ENCODE data around the gene KRT15. TPM values are rescaled to one million over a fixed set of nuclear protein-coding genes. Genes with fewer than 3 reads are reported as not detected.

The KRT15 gene
- total RNA-seq: not detected

DNA sequence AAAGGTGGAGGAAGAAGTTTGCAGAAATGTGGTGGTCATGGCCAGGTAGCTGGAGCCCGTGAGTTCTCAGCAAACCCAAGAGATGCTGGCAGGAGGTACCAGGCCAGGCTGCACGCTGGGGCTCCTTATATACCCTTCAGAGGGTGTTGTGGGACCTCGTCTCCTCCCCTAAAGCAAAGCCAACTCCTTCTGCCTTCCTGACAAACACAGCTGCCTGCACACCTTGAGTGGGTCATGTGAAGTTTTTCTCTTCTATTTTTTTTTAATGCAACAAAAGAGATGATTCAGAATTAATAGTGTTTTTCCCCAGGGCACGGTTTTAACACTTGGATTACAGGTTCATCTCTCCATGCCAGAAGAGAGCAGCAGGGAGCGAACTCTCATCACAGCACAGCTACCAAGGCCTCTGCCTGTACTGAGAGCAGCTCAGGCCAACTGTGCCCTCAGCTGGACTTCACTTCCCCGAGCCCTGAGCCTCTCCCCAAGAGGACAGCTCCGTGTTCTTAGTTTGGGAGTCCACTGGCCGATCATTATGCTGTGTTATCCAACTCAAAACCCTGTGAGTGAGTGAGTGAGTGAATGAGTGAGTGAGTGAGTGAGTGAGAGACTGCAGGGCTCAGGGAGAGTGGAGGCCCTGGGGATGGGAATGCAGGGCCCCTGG is at the start of gene KRT15:
Gene KRT15, minus strand, starts transcription at position 102 of the 661 bp plus-strand sequence. Its CDS starts 63 bp downstream, at position 39.
- DNase-seq: no peak
- Mint-ChIP-seq H3K27ac (no peak within 1 kb of the TSS), H3K27me3 (no peaks in the 10 kb centered on the region), H3K9me3 (no peaks in the 10 kb centered on the region), H3K4me1 (no peaks in the 10 kb centered on the region), H3K36me3 (no peaks in the 10 kb centered on the region), H3K4me3 (no peak within 1 kb of the TSS)

DNA sequence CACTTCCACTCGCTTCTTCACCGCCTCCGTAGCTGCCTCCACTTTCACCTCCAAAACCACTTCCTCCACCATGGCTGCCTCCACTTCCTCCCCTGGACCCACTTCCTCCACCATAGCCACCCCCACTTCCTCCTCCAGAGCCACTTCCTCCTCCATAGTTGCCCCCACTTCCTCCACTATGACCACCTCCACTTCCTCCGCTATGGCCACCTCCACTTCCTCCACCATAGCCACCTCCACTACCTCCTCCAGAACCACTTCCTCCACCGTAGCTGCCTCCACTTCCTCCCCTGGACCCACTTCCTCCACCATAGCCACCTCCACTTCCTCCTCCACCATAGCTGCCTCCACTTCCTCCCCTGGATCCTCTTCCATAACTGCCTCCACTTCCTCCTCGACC is 48.6 kb upstream of the KRT15 start:
- no peak for DNase-seq
- H3K9me3 Mint-ChIP-seq: peaks cover 12% of the 10 kb centered on the region
- peak overlapping the region; percentile 26 for H3K4me3 Mint-ChIP-seq
- peaks cover 6% of the 10 kb centered on the region for H3K36me3 Mint-ChIP-seq
- H3K27me3 Mint-ChIP-seq: peaks cover 48% of the 10 kb centered on the region
- H3K4me1 Mint-ChIP-seq: peaks cover 10% of the 10 kb centered on the region
- peak overlapping the region; percentile 75 for H3K27ac Mint-ChIP-seq

DNA sequence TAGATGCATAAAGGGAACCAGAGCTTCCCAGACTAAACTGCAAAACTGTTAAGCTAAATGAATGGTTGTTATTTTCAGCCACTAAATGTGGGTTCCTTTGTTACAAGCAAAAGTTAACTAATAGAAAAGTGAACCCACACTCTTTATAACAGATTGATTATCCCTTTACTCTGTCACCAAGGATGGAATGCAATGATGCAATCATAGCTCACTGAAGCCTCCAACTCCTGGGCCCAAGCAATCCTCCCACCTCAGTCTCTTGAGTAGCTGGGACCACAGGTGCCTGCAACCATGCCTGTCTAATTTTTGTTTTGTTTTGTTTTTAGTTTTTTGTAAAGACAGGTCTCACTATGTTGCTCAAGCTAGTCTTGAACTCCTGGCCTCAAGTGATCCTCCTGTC is 46.6 kb upstream of the KRT15 start:
- peaks cover 6% of the 10 kb centered on the region for H3K36me3 Mint-ChIP-seq
- peaks cover 10% of the 10 kb centered on the region for H3K4me1 Mint-ChIP-seq
- H3K27me3 Mint-ChIP-seq: peaks cover 50% of the 10 kb centered on the region
- DNase-seq: no peak
- H3K27ac Mint-ChIP-seq: no peak overlapping the region
- no peak overlapping the region for H3K4me3 Mint-ChIP-seq
- H3K9me3 Mint-ChIP-seq: peaks cover 12% of the 10 kb centered on the region

DNA sequence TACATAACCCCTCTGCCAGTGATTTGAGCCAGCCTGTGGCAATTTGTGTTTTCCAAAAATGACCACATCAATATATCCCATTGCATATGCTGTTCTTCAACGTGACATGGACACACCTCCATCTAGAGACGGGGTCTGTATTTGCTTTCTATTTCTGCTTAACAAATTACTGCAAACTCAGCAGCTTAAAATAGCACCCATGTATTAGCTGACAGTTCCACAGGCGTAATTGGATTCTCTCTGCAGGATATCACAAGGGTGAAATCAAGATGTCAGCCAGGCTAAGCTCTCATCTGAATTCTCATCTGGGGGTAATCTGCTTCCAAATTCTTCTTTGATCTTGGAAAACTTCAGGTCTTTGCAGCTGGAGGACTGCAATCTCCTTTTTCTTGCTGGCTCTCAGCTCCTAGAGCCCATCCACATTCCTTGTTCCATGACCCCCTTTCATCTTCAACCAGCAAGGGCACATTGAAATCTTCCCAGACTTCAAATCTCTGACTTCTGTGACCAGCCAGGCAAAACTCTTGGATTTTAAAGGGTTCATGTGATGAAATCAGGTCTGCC is 45.0 kb upstream of the KRT15 start:
- peaks cover 6% of the 10 kb centered on the region for H3K36me3 Mint-ChIP-seq
- H3K9me3 Mint-ChIP-seq: peaks cover 12% of the 10 kb centered on the region
- H3K4me3 Mint-ChIP-seq: no peak overlapping the region
- peaks cover 10% of the 10 kb centered on the region for H3K4me1 Mint-ChIP-seq
- H3K27ac Mint-ChIP-seq: no peak overlapping the region
- H3K27me3 Mint-ChIP-seq: peaks cover 53% of the 10 kb centered on the region
- no peak for DNase-seq

DNA sequence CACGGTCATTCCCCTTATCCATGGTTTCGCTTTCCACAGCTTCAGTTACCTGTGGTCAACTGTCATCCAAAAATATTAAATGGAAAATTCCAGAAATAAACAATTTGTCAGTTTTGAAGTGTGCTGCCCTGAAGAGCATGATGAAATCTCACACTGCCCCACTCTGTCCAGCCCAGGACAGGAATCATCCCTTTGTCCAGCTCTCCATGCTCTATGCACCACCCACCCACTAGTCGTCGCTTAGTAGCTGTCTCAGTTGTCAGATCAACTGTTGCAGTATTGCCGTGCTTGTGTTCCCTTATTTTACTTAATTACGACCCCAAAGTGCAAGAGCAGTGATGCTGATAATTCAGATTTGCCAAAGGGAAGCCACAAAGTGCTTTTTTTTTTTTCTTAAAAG is 42.9 kb upstream of the KRT15 start:
- Mint-ChIP-seq H3K9me3 (no peaks in the 10 kb centered on the region), H3K36me3 (no peaks in the 10 kb centered on the region), H3K27me3 (peaks cover 64% of the 10 kb centered on the region), H3K4me3 (no peak overlapping the region), H3K27ac (no peak overlapping the region), H3K4me1 (peaks cover 2% of the 10 kb centered on the region)
- no peak for DNase-seq

DNA sequence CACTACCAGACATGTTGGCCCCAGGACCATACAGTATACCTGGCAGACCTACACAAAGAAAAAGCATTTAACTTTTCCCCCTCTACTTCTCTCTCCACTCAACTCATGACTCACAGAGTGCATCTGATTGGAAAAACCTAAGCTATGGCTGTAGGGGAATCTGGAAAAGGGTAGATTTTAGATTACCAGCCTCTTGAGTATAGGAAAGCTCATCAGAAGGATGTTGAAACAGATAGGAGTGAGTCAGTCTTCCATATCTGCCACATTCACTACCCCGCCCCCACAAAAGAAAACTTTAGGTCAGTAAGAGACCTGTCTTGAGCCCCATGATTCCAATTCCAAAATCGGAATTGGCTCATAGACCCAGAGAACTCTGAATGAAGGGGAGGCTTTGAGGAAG is 40.9 kb upstream of the KRT15 start:
- no peaks in the 10 kb centered on the region for H3K4me1 Mint-ChIP-seq
- H3K9me3 Mint-ChIP-seq: no peaks in the 10 kb centered on the region
- H3K27ac Mint-ChIP-seq: no peak overlapping the region
- DNase-seq: no peak
- peaks cover 59% of the 10 kb centered on the region for H3K27me3 Mint-ChIP-seq
- H3K36me3 Mint-ChIP-seq: no peaks in the 10 kb centered on the region
- H3K4me3 Mint-ChIP-seq: no peak overlapping the region

DNA sequence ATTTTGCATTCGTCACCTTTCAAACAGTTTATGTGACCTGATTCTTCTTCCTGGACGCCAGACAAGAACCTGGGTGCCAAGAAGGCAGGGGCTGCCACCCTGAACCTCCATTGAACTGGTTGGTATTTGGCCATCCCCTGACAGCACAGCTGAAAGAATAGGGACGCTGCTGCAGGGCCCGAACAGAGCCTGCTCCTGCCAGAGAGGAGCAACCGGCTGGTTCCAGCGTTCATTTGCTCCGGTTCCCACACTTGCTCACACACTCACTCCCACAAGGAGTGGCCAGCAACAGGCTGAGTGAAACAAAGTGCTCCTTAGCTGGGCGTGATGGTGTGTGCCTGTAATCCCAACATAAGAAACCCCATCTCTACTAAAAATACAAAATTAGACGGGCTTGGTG is 38.2 kb upstream of the KRT15 start:
- no peak overlapping the region for H3K27ac Mint-ChIP-seq
- H3K27me3 Mint-ChIP-seq: peaks cover 59% of the 10 kb centered on the region
- H3K9me3 Mint-ChIP-seq: no peaks in the 10 kb centered on the region
- no peak overlapping the region for H3K4me3 Mint-ChIP-seq
- H3K36me3 Mint-ChIP-seq: no peaks in the 10 kb centered on the region
- H3K4me1 Mint-ChIP-seq: no peaks in the 10 kb centered on the region
- DNase-seq: no peak

DNA sequence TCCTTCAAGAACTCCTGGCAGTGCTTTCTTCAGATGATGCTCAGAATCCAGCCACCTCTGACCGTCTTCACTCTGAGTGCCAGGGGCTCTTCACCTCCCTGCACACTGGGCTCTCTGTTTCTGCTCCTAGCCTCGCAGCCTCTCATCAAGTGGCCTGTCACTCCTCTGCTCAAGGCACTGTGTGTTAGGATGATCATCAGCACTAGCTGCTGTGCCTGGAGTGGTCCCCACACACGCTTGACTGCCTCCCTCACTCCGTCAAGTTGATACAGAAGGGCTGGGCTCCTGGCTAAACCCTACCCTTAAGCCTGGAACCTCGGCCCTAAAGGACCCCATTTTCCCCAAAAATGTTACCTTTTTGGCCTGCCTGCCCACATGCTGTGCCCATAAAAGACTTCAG is 37.6 kb upstream of the KRT15 start:
- Mint-ChIP-seq H3K4me3 (no peak overlapping the region), H3K4me1 (no peaks in the 10 kb centered on the region), H3K27ac (no peak overlapping the region), H3K9me3 (no peaks in the 10 kb centered on the region), H3K27me3 (peaks cover 55% of the 10 kb centered on the region), H3K36me3 (no peaks in the 10 kb centered on the region)
- DNase-seq: no peak

DNA sequence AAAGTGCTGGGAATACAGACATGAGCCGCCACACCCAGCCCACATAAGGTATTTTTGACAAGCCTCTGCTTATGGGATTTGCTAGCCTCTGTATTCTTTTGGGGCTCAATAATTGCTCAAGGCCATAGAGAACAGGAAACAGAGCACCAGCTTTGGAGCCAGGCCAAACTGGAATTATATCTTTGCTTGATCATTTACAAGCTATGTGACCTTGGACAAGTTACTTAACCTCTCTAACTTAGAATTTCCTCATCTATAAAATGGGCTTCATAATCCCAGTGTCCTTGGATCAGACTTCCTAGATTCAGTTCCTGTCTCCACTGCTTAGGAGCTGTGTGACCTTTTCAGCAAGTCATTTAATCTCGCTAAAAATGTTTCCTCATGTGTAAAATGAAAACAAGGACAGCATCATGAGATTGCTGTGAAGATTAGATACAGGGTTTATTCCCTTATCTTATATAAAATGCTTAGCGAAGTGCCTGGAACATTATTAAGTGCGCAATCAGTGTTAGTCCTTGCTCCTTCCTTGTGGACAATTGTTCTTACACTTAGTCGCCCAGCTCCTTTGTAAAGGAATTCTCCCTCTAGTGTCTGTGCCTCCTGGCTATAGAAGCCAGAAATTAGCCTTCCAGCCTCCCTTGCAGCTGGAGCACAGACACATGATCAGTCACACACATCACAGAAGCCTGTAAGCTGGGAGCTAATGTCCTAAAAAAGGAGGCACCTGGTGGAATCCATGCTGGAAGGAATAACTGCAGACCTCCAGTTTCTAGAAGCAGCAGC is 36.6 kb upstream of the KRT15 start:
- no peak overlapping the region for H3K27ac Mint-ChIP-seq
- H3K27me3 Mint-ChIP-seq: peaks cover 47% of the 10 kb centered on the region
- H3K4me3 Mint-ChIP-seq: no peak overlapping the region
- no peak for DNase-seq
- no peaks in the 10 kb centered on the region for H3K36me3 Mint-ChIP-seq
- no peaks in the 10 kb centered on the region for H3K9me3 Mint-ChIP-seq
- no peaks in the 10 kb centered on the region for H3K4me1 Mint-ChIP-seq

DNA sequence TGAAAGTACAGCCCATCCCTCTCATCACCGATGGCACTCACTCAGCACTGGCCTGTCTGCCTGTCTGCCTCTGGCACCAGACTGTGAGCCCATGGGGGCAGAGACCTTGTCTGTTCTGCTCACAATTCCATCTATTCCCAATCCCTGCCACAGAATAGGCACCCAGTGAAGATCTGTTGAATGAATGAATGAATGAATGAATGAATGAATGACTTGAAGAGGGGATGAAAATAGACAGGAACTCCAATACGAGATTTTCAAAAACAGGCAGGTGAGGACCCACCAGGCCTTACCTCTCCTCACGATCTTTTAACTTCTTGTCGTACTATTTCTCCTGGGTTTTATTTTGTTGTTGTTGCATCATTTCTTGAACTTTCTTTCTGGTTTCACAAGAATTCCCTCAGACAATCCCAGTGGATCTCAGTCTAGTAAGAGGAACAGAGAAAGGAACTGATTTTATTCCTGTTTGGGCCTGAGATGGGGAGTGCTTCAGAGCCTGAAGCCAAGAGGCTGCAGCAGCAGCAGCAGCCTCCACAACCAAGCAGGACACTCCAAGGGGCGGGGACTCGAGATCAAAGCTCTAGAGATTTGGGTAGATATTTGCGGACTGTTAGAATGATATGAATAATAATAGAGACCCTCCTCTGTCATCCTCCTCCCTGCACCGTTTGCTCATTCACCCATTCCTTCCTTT is 35.4 kb upstream of the KRT15 start:
- Mint-ChIP-seq H3K27ac (no peak overlapping the region), H3K9me3 (no peaks in the 10 kb centered on the region), H3K4me1 (peaks cover 3% of the 10 kb centered on the region), H3K4me3 (no peak overlapping the region), H3K27me3 (peaks cover 41% of the 10 kb centered on the region), H3K36me3 (no peaks in the 10 kb centered on the region)
- no peak for DNase-seq

DNA sequence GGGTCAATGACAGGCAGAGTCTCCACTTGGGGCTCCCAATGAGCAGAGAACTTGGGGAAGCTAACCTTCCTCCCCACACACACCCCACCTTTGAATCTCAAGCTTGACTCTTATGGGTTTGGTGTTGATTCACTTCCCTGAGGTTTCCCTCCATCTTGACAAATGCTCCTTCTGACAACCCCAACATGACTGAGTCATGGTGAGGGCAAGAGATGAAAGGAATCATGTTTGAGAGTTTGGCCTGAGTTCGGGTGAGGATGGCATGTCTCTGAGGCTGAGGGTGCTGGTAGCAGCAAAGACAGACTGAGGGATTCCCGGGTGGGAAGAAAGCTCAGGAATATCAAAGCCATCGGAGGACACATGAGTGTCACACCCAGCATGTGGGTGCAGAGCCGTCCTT is 34.5 kb upstream of the KRT15 start:
- Mint-ChIP-seq H3K27ac (no peak overlapping the region), H3K27me3 (peaks cover 32% of the 10 kb centered on the region), H3K9me3 (no peaks in the 10 kb centered on the region), H3K4me1 (peaks cover 7% of the 10 kb centered on the region), H3K36me3 (no peaks in the 10 kb centered on the region), H3K4me3 (no peak overlapping the region)
- no peak for DNase-seq

DNA sequence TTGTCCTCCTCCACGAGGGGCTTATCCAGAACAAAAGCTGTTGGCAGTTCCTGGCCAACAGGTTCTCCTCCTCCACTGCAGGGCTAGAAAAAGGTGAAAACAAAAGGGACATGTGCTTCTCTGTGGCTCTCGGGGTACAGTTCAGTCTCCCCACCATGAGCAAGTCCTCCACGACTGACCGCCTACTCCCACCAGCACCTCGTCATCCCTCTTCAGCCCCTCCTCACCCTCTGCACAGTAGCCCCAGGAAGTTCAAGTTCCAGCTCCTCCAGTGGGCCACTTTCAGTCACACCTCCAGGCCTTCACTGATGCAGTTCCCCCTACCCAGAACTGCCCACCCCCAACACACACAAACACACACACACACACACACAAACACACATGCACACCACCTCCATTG is 33.8 kb upstream of the KRT15 start:
- no peaks in the 10 kb centered on the region for H3K36me3 Mint-ChIP-seq
- H3K4me3 Mint-ChIP-seq: no peak overlapping the region
- H3K4me1 Mint-ChIP-seq: peaks cover 14% of the 10 kb centered on the region
- H3K27ac Mint-ChIP-seq: no peak overlapping the region
- H3K27me3 Mint-ChIP-seq: peaks cover 24% of the 10 kb centered on the region
- DNase-seq: no peak
- H3K9me3 Mint-ChIP-seq: peaks cover under 1% of the 10 kb centered on the region

DNA sequence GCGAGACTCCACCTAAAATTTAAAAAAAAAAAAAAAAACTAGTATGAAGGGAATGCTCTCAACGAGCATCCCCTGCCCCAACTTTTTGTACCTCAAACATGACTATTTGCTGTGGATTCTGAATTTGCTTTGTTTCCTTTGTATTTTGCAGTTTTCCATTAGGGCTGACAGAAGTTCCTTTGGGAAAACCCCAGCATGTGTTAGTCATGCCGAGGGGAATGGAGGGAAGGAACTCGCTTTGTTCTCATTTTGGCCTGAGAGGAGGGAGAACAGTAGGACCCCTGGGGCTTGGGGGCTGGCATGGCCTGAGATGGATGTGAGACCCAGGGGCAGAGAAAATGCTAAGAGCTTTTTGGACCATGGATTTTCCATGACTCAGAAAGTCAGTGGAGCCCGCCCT is 32.7 kb upstream of the KRT15 start:
- H3K9me3 Mint-ChIP-seq: peaks cover 4% of the 10 kb centered on the region
- no peak overlapping the region for H3K4me3 Mint-ChIP-seq

DNA sequence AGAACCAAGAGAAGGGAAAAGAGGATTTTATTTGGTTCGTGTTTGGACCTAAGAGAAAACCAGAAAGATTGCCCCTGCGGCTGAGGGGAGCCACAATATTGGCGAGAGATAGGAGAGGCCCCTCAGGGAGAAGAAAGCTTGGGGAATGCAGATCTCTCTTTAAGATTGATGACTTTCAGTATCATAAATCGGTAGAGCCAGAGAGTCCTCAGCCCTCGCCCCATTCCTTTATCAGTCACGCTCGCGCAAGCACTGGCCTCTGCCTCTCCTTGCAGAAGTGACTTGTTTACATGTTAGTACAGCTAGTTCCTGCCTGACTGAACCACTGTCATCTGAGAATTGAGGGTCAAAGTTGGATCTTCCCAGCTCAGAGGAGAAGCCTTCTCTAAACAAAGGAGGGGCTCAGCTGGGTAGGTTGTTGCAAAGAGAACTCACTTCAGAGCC is 30.9 kb upstream of the KRT15 start:
- Mint-ChIP-seq H3K36me3 (no peaks in the 10 kb centered on the region), H3K27ac (no peak overlapping the region), H3K9me3 (peaks cover 4% of the 10 kb centered on the region), H3K27me3 (peaks cover 16% of the 10 kb centered on the region), H3K4me3 (no peak overlapping the region), H3K4me1 (peaks cover 14% of the 10 kb centered on the region)
- no peak for DNase-seq

More for the DNA sequence above, 32.7 kb upstream of the KRT15 start:
- H3K27ac Mint-ChIP-seq: no peak overlapping the region
- no peak for DNase-seq
- no peaks in the 10 kb centered on the region for H3K36me3 Mint-ChIP-seq
- peaks cover 14% of the 10 kb centered on the region for H3K4me1 Mint-ChIP-seq
- peaks cover 19% of the 10 kb centered on the region for H3K27me3 Mint-ChIP-seq
